ENCODE results near the gene SFSWAP. TPM values are rescaled to one million over a fixed set of nuclear protein-coding genes. Genes with fewer than 3 reads are reported as not detected.
"Not testable (repeated sequence)": the region's sequence is repeated elsewhere in the genome, so short reads cannot be mapped to it uniquely, and the experiment has no call there.

SFSWAP gene
- total RNA-seq, 1 donor from 2014 or later: 36.1 TPM

- DNase-seq (ENCODE audit: low spot score): no peak
These were observed 24.9 kb downstream of the SFSWAP start for GRCh38 chr12:131735476-131736445.

- DNase-seq (ENCODE audit: low spot score): no peak
These were observed 25.7 kb downstream of the SFSWAP start for GRCh38 chr12:131736446-131737149.

- DNase-seq (ENCODE audit: low spot score): no peak
These were observed 26.4 kb downstream of the SFSWAP start for GRCh38 chr12:131737150-131737827.

- DNase-seq (ENCODE audit: low spot score): no peak
These were observed 27.3 kb downstream of the SFSWAP start for GRCh38 chr12:131738196-131738595.

GRCh38 chr12:131740626-131741025 lies 29.7 kb downstream of the SFSWAP start:
- DNase-seq (ENCODE audit: low spot score): no peak

GRCh38 chr12:131742761-131743160 lies 31.9 kb downstream of the SFSWAP start:
- DNase-seq (ENCODE audit: low spot score): not testable (repeated sequence)

GRCh38 chr12:131743410-131743809 lies 32.5 kb downstream of the SFSWAP start:
- peak; percentile 67 for DNase-seq (ENCODE audit: low spot score)

GRCh38 chr12:131743880-131744279 lies 33.0 kb downstream of the SFSWAP start:
- not testable (repeated sequence) for DNase-seq (ENCODE audit: low spot score)

- DNase-seq (ENCODE audit: low spot score): not testable (repeated sequence)
These were observed 33.8 kb downstream of the SFSWAP start for GRCh38 chr12:131744675-131745074.

- DNase-seq (ENCODE audit: low spot score): peak; percentile 72
These were observed 34.8 kb downstream of the SFSWAP start for GRCh38 chr12:131745706-131746105.

- peak; percentile 77 for DNase-seq (ENCODE audit: low spot score)
These were observed 36.6 kb downstream of the SFSWAP start for GRCh38 chr12:131747276-131748177.

- DNase-seq (ENCODE audit: low spot score): peak; percentile 65
These were observed 38.9 kb downstream of the SFSWAP start for GRCh38 chr12:131749618-131750315.

- DNase-seq (ENCODE audit: low spot score): peak; percentile 73
These were observed 40.4 kb downstream of the SFSWAP start for GRCh38 chr12:131751335-131751734.

- DNase-seq (ENCODE audit: low spot score): no peak
These were observed 41.6 kb downstream of the SFSWAP start for GRCh38 chr12:131752451-131752850.

- no peak for DNase-seq (ENCODE audit: low spot score)
These were observed 42.1 kb downstream of the SFSWAP start for GRCh38 chr12:131753005-131753404.

- DNase-seq (ENCODE audit: low spot score): no peak
These were observed 42.9 kb downstream of the SFSWAP start for GRCh38 chr12:131753757-131754156.

- no peak for DNase-seq (ENCODE audit: low spot score)
These were observed 43.3 kb downstream of the SFSWAP start for GRCh38 chr12:131754184-131754583.

GRCh38 chr12:131755305-131756113 lies 44.6 kb downstream of the SFSWAP start:
- DNase-seq (ENCODE audit: low spot score): no peak

- no peak for DNase-seq (ENCODE audit: low spot score)
These were observed 45.6 kb downstream of the SFSWAP start for GRCh38 chr12:131756441-131756840.
